Osteoblast (primary cell): Measurements from ENCODE around the gene CXCL12. TPM values are rescaled to one million over a fixed set of nuclear protein-coding genes. Genes with fewer than 3 reads are reported as not detected.

Experiments
- DNase-seq: peaks from one replicate; pipeline ENCODE4 v3.0.0; 2011; ENCODE audit warnings: low spot score, mixed read lengths; ENCODE audit not compliant: insufficient read length; ENCODE audit errors: missing footprints
- H2AFZ ChIP-seq: 2 replicates; pipeline ENCODE4 v1.6.0; 2011; ENCODE audit warnings: mild to moderate bottlenecking, low read length
- H3K27ac ChIP-seq: 2 replicates; pipeline ENCODE4 v1.5.1; 2011; ENCODE audit warnings: mild to moderate bottlenecking, low read depth, low read length, moderate library complexity
- H3K27me3 ChIP-seq: 2 replicates; pipeline ENCODE4 v1.6.0; 2012; ENCODE audit warnings: mild to moderate bottlenecking, control low read depth, inconsistent platforms, low read length, moderate library complexity; ENCODE audit not compliant: insufficient read depth
- H3K36me3 ChIP-seq: 2 replicates; pipeline ENCODE4 v1.5.1; 2011; ENCODE audit warnings: mild to moderate bottlenecking, low read length, control low read depth, moderate library complexity; ENCODE audit not compliant: insufficient read depth
- H3K4me1 ChIP-seq: 2 replicates; pipeline ENCODE4 v1.5.1; 2011; ENCODE audit warnings: mild to moderate bottlenecking, low read length, control low read depth, moderate library complexity; ENCODE audit not compliant: insufficient read depth
- H3K4me2 ChIP-seq: 2 replicates; pipeline ENCODE4 v1.6.0; 2011; ENCODE audit warnings: mild to moderate bottlenecking, low read length; ENCODE audit not compliant: insufficient read depth
- H3K4me3 ChIP-seq: fragments of 200-600 bp; sonication (generic); 3 replicates; pipeline ENCODE4 v1.5.1; 2012; ENCODE audit warnings: mild to moderate bottlenecking, low read length, inconsistent platforms; ENCODE audit not compliant: insufficient read depth
- H3K79me2 ChIP-seq: 2 replicates; pipeline ENCODE4 v1.6.0; 2012; ENCODE audit warnings: mild to moderate bottlenecking, low read length, control low read depth, inconsistent platforms; ENCODE audit not compliant: insufficient read depth
- H3K9me3 ChIP-seq: 2 replicates; pipeline ENCODE4 v1.5.1; 2011; ENCODE audit warnings: low read depth, low read length, control low read depth
- H4K20me1 ChIP-seq: 2 replicates; pipeline ENCODE4 v1.6.0; 2012; ENCODE audit warnings: mild to moderate bottlenecking, low read length, control low read depth; ENCODE audit not compliant: insufficient read depth
- total RNA-seq: library from RNA; depleted of rRNA; stranded (reverse); fragments of >200 nt; gene quantifications from 2 replicates; pipeline ENCODE4 v1.2.3, GENCODE V29; 2012
- TF ChIP-seq, protein P1 (sequence below): IDR thresholded peaks from 2 replicates; pipeline ENCODE4 v1.5.1; 2011; ENCODE audit warnings: mild to moderate bottlenecking, low read depth, low read length, moderate library complexity; ENCODE audit errors: extremely low read depth

The CXCL12 gene
- total RNA-seq, 1 donor: 288 TPM

DNA sequence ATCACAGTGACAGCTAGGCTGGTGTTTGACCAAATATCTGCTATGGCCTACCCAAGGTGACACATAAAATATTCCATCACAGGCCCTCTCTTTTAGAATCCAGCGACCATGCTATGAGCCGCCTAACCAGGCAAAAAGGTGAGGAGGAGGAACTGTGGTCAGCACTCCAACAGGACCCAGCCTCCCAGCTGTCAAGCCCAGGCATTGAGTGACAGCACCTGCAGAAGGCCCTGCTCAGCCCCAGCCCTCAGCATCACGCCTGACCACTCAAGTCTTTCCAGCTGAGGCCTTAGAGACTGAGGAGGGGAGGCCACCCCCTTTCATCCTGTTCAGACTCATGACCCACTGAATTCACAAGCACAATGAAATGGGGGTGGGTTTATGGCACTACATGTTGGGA, 43.0 kb downstream of the CXCL12 start:
- no peak for DNase-seq
- H4K20me1 ChIP-seq: no peaks in the 10 kb centered on the region
- TF ChIP-seq, protein P1, sequence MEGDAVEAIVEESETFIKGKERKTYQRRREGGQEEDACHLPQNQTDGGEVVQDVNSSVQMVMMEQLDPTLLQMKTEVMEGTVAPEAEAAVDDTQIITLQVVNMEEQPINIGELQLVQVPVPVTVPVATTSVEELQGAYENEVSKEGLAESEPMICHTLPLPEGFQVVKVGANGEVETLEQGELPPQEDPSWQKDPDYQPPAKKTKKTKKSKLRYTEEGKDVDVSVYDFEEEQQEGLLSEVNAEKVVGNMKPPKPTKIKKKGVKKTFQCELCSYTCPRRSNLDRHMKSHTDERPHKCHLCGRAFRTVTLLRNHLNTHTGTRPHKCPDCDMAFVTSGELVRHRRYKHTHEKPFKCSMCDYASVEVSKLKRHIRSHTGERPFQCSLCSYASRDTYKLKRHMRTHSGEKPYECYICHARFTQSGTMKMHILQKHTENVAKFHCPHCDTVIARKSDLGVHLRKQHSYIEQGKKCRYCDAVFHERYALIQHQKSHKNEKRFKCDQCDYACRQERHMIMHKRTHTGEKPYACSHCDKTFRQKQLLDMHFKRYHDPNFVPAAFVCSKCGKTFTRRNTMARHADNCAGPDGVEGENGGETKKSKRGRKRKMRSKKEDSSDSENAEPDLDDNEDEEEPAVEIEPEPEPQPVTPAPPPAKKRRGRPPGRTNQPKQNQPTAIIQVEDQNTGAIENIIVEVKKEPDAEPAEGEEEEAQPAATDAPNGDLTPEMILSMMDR: no peak

DNA sequence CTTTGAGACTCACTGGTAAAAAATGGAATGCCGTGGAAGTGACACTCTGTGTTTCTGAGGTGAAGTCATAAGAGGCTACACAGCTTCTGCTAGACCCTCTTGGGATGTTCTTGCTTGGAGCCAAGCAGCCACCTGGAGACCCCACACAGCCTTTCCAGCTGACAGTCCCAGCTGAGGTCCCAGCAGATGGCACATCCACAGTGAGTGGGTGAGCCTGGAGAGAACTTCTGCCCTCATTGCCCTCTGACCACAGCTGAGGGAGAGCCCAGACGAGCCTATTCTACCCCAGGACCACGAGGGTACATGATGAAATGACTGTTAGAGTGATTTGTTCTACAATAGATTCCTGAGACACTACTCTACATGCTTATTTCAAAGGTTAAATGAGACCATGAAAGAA, 44.3 kb downstream of the CXCL12 start:
- Histone ChIP-seq H2AFZ (no peak overlapping the region), H3K27me3 (no peaks in the 10 kb centered on the region), H3K4me2 (no peak overlapping the region), H3K79me2 (no peaks in the 10 kb centered on the region), H3K36me3 (no peaks in the 10 kb centered on the region), H3K9me3 (no peaks in the 10 kb centered on the region), H3K4me3 (no peak overlapping the region), H3K27ac (no peak overlapping the region), H3K4me1 (no peaks in the 10 kb centered on the region), H4K20me1 (no peaks in the 10 kb centered on the region)
- DNase-seq: no peak
- TF ChIP-seq, protein P1: no peak

More for the DNA sequence above, 43.0 kb downstream of the CXCL12 start:
- no peak overlapping the region for H2AFZ ChIP-seq
- H3K9me3 ChIP-seq: no peaks in the 10 kb centered on the region
- H3K27me3 ChIP-seq: no peaks in the 10 kb centered on the region
- no peaks in the 10 kb centered on the region for H3K36me3 ChIP-seq
- no peaks in the 10 kb centered on the region for H3K4me1 ChIP-seq
- H3K27ac ChIP-seq: no peak overlapping the region
- no peak overlapping the region for H3K4me2 ChIP-seq
- no peak overlapping the region for H3K4me3 ChIP-seq
- no peaks in the 10 kb centered on the region for H3K79me2 ChIP-seq

DNA sequence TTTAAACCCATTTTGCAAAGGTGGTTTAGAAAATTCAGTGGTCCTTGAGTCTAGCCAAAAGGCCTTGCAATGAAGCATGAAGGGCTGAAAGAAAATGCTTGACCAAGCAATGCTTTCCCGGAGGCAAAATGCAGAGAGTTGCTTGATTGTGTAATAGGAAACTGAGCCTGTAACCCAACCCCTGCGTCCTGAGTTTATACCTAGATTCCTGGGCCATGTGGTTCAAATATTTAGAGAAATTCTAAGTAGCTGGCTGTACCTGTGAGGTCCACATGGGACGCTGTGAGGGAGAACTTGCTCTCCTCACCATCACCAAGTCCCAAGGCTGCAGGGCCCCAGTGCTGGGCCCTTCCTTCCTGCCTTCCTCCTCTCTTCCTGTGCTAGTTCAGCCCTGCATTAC, 45.7 kb downstream of the CXCL12 start:
- DNase-seq: no peak
- Histone ChIP-seq H3K36me3 (no peaks in the 10 kb centered on the region), H3K79me2 (no peaks in the 10 kb centered on the region), H3K27ac (no peak overlapping the region), H3K27me3 (no peaks in the 10 kb centered on the region), H3K4me2 (no peak overlapping the region), H3K4me3 (no peak overlapping the region), H3K4me1 (peaks cover 10% of the 10 kb centered on the region), H3K9me3 (no peaks in the 10 kb centered on the region), H4K20me1 (no peaks in the 10 kb centered on the region), H2AFZ (no peak overlapping the region)
- TF ChIP-seq, protein P1: no peak

DNA sequence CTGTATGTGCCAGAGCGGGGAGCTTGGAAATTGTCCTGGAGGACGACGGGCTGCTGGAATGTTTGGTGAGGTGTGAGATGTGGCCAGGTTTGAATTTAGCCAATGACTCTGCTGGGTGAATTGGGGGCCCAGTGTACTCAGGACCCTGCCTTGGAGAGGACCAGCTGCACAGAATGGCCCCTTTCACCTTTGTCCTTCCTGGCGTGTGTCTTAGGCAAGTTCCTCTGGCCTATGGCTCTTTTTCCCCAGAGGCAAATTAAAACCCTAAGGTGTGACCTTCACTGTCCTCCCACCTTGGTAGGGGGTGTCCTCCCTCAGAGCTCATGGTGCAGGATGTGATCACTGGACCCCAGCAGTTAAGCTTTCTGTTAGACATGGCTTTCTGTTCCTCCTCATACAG, 47.8 kb downstream of the CXCL12 start:
- H3K4me2 ChIP-seq: no peak overlapping the region
- TF ChIP-seq, protein P1: no peak
- no peak overlapping the region for H3K4me3 ChIP-seq
- peaks cover 10% of the 10 kb centered on the region for H3K4me1 ChIP-seq
- H3K27ac ChIP-seq: no peak overlapping the region
- H4K20me1 ChIP-seq: no peaks in the 10 kb centered on the region
- H3K9me3 ChIP-seq: no peaks in the 10 kb centered on the region
- H3K79me2 ChIP-seq: no peaks in the 10 kb centered on the region
- no peaks in the 10 kb centered on the region for H3K36me3 ChIP-seq
- peaks cover 5% of the 10 kb centered on the region for H3K27me3 ChIP-seq
- H2AFZ ChIP-seq: no peak overlapping the region
- DNase-seq: no peak
